Right atrium auricular region (tissue), 2 donors: Measurements from ENCODE around the gene ZNF687. TPM values are rescaled to one million over a fixed set of nuclear protein-coding genes. Genes with fewer than 3 reads are reported as not detected.

Experiments used
- DNase-seq: peaks from one replicate; pipeline ENCODE4 v3.0.0-alpha.2; 2019; ENCODE audit warnings: low spot score
- H3K27ac ChIP-seq, 2 donors: fragments of 200-600 bp; sonication (generic); 1 replicate in 1 of 2; 2 replicates in 1 of 2; pipeline ENCODE4 v1.5.1; 2016 to 2019
- H3K27me3 ChIP-seq, 2 donors: fragments of 200-600 bp; sonication (generic); one replicate each; pipeline versions ENCODE4 v1.5.1 to v1.6.0; 2017 to 2019
- H3K36me3 ChIP-seq: fragments of 200-600 bp; sonication (generic); one replicate; pipeline ENCODE4 v1.5.1; 2016
- H3K4me1 ChIP-seq, 2 donors: fragments of 200-600 bp; sonication (generic); one replicate each; pipeline versions ENCODE4 v1.5.1 to v1.6.0; 2017 to 2019
- H3K4me3 ChIP-seq, 2 donors: fragments of 200-600 bp; sonication (generic); 1 replicate in 1 of 2; 2 replicates in 1 of 2; pipeline ENCODE4 v1.5.1; 2017 to 2019; ENCODE audit warnings: mild to moderate bottlenecking in 1 of 2, moderate library complexity in 1 of 2
- H3K9me3 ChIP-seq, 2 donors: fragments of 200-600 bp; sonication (generic); one replicate each; pipeline ENCODE4 v1.5.1; 2019
- CTCF ChIP-seq, 2 donors: fragments of 200-600 bp; sonication (generic); IDR thresholded peaks; one replicate each; pipeline ENCODE4 v1.5.1; 2019; ENCODE audit warnings: antibody characterized with exemption in 2 of 2
- total RNA-seq, 2 donors: library from RNA; depleted of rRNA; stranded (reverse); fragments of >200 nt; gene quantifications; one replicate each; pipeline ENCODE4 v1.1.0, GENCODE V29; 2016

Gene ZNF687
- total RNA-seq, 2 donors from 2014 or later = 12.9 to 26.3 TPM

GRCh38 chr1:151289991-151290708 lies 8.1 kb downstream of the ZNF687 start:
- no peak for DNase-seq
- H3K9me3 ChIP-seq = no peaks in the 10 kb centered on the region
- peaks cover 95% of the 10 kb centered on the region for H3K36me3 ChIP-seq
- H3K4me1 ChIP-seq = no peaks in the 10 kb centered on the region
- H3K4me3 ChIP-seq = no peak overlapping the region
- no peak for TF ChIP-seq CTCF (IDR thresholded peaks at IDR 0.05)
- no peak overlapping the region for H3K27ac ChIP-seq
- H3K27me3 ChIP-seq = no peaks in the 10 kb centered on the region

GRCh38 chr1:151290709-151291303 lies 8.7 kb downstream of the ZNF687 start:
- H3K4me1 ChIP-seq = no peaks in the 10 kb centered on the region
- peaks cover 98% of the 10 kb centered on the region for H3K36me3 ChIP-seq
- H3K4me3 ChIP-seq = no peak overlapping the region
- TF ChIP-seq CTCF (IDR thresholded peaks at IDR 0.05) = no peak
- no peaks in the 10 kb centered on the region for H3K27me3 ChIP-seq
- no peak overlapping the region for H3K27ac ChIP-seq
- H3K9me3 ChIP-seq = no peaks in the 10 kb centered on the region
- no peak for DNase-seq

GRCh38 chr1:151292207-151293030 lies 10.3 kb downstream of the ZNF687 start:
- Histone ChIP-seq H3K4me3 (no peak overlapping the region), H3K27ac (no peak overlapping the region), H3K4me1 (no peaks in the 10 kb centered on the region), H3K9me3 (no peaks in the 10 kb centered on the region), H3K27me3 (no peaks in the 10 kb centered on the region), H3K36me3 (peaks cover 98% of the 10 kb centered on the region)
- no peak for DNase-seq
- no peak for TF ChIP-seq CTCF (IDR thresholded peaks at IDR 0.05)

- Histone ChIP-seq H3K4me1 (no peaks in the 10 kb centered on the region), H3K9me3 (no peaks in the 10 kb centered on the region), H3K27ac (no peak overlapping the region), H3K36me3 (peaks cover 98% of the 10 kb centered on the region), H3K4me3 (no peak overlapping the region), H3K27me3 (no peaks in the 10 kb centered on the region)
- DNase-seq = no peak
- TF ChIP-seq CTCF (IDR thresholded peaks at IDR 0.05) = no peak
Measured at GRCh38 chr1:151293093-151293492, 11.0 kb downstream of the ZNF687 start.

GRCh38 chr1:151294742-151295462 lies 12.8 kb downstream of the ZNF687 start:
- H3K9me3 ChIP-seq = no peaks in the 10 kb centered on the region
- peaks cover 100% of the 10 kb centered on the region for H3K36me3 ChIP-seq
- H3K27ac ChIP-seq = no peak overlapping the region
- no peaks in the 10 kb centered on the region for H3K4me1 ChIP-seq
- H3K4me3 ChIP-seq = no peak overlapping the region
- no peaks in the 10 kb centered on the region for H3K27me3 ChIP-seq
- no peak for TF ChIP-seq CTCF (IDR thresholded peaks at IDR 0.05)
- no peak for DNase-seq
